ENCODE data around the gene YAP1.

YAP1 gene

DNA sequence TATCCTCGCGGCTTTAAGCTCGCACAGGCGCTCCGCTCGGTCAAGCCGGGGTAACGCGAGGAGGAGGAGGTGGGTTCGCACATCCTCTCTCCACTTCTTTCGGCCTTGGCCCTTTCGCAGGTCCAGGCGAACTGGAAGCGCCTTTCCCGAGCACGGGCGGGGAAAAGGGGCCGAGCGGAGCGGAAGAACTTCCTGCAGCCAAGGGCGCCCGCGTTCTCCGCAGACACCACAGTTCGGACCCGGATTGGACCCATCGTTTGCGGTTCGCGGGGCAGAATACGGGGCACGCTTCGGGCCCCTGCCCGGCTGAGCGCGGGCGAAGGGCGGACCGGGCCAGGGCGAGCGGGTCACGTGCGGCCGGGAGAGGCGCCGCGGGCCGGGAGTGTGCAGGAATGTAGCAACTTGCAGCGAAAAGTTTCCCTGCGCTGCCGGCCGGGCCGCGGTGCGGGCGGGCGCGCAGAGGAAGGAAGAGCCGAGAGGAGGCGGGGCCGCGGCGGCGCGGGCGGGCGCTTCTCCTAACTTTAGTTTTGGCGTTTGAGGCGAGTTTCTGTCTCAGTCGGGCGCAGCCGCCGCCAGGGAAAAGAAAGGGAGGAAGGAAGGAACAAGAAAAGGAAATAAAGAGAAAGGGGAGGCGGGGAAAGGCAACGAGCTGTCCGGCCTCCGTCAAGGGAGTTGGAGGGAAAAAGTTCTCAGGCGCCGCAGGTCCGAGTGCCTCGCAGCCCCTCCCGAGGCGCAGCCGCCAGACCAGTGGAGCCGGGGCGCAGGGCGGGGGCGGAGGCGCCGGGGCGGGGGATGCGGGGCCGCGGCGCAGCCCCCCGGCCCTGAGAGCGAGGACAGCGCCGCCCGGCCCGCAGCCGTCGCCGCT, at the start of gene YAP1:
Gene YAP1 (plus strand): TSS at position 552 of the 865 bp plus-strand sequence. CDS start 402 bp downstream, outside the sequence.
- peak; percentile 4 to 42 for DNase-seq (ENCODE audit: low read depth in 2 of 2)

DNA sequence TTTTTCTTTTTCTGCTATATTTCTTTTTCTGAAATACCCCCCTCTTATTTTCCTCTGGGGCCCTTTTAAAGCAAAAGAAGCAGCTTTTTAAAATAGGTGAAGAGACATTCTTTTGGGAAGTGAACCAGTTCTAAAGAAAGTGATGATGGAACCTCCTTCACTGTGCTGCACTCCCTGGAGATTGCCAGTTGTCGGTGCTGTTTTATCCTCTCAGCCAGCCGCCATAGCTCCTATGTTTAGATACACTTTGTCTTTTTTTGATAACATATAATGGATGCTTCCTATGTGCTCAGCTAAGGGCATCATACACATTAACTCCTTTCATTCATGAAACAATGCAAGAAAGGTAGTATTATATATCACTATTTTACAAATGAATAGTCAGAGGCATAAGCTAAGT, 49.0 kb upstream of the YAP1 start:
- no peak for DNase-seq (ENCODE audit: low read depth in 2 of 2)

DNA sequence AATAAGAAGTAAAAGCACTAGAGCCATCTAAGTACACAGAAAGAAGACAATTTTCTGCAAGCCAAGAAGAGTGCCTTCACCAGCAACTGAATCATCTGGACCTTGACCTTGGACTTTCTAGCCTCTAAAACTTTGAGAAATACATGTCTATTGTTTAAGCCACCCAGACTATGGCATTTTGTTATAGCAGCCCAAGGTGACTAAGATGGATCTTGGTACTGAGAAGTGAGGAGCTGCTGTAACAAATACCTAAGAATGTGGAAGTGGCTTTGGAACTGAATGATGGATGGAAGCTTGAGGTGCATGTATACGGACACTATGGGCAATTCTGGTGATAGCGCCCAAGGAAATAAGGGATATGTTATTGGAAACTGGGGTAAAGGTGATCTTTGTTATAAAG, 48.1 kb upstream of the YAP1 start:
- DNase-seq (ENCODE audit: low read depth in 2 of 2), result no peak

DNA sequence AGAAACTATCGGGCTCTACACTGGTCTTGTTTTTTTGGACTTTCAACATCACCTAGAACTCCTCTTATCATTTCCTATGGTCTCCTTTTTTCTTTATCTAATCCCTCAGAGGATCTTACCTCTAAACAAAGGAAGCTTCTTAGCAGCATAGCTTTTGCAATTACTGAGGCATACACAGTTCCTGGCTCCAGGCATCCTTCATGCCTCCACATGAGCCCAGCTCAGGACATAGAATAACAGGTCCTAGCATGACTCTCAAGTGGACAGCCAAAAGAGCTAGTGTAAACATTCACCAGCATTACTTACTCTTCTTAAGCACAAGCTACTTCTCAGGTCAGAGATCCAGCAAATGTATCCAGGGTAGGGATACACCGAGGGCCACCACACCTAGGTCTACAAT, 45.9 kb upstream of the YAP1 start:
- no peak for DNase-seq (ENCODE audit: low read depth in 2 of 2)

DNA sequence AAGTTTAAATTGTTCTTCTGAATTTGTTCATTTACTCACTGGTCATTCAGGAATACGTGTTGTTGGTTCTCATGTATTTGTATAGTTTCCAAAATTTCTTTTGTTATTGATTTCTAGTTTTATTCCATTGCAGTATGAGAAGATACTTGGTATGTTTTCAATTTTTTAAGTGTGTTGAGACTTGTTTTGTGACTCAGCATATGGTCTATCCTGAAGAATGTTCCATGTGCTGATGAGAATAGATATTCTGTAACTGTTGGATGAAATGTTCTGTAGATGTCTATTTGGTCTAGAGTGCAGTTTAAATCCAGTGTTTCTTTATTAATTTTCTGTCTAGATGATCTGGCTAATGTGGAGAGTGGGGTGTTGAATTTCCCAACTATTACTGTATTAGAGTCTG, 39.5 kb upstream of the YAP1 start:
- no peak for DNase-seq (ENCODE audit: low read depth in 2 of 2)

DNA sequence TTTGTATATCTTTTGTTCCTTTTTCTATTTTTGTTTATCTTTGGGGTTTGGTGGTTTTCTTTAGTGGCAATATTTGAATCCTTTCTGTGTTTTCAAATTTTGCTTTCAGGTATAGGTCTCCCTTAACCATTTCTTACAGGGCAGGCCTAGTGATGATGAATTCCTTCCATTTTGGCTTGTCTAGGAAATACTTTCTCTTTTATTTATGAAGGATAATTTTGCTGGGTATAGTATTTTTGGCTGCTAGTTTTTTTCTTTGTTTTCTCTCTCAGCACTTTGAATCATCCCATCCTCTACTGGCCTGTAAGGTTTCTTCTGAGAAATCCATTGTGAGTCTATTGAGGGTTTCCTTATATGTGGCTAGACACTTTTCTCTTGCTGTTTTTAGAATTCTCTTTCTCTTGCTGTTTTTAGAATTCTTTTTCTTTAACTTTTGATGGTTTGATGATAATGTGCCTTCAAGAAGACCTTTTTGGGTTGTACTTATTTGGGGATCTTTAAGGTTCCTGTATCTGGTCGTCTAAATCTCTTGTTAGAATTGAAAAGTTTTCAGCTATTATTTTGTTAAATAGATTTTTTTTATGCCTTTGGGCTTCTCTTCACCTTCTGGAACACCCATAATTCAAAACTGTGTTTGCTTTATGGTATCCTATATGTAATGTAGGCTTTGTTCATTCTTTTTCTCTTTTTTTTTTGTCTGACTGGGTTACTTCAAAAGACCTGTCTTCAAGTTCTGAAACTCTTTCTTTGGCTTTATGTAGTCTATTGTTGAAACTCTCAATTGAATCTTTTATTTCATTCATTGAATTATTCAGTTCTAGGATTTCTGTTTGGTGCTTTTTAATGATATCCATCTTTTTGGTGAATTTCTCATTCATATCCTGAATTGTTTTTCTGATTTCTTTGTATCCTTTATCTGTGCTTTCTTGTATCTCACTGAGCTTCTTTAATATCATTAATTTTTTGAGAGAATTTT, 38.5 kb upstream of the YAP1 start:
- no peak for DNase-seq (ENCODE audit: low read depth in 2 of 2)

DNA sequence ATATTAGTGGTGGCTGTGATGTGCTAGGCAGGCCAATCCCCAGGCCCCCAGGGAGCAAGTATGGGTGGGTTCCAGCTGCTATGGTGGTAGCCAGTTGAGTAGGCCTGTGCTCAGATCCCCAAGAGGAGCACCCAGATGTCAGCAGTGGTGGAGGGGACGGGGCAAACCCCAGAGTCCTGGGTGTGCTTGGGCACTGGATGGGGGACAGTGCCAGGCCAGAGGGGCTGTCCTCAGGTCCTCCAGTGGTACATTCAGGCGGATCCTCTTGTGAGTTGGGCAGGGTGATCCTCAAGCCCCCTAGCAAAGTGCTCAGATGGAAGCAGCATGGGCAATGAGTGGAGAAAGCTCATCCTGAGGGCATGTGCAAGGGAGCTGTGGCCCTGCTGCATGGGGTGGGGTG, 37.0 kb upstream of the YAP1 start:
- DNase-seq (ENCODE audit: low read depth in 2 of 2), result no peak

DNA sequence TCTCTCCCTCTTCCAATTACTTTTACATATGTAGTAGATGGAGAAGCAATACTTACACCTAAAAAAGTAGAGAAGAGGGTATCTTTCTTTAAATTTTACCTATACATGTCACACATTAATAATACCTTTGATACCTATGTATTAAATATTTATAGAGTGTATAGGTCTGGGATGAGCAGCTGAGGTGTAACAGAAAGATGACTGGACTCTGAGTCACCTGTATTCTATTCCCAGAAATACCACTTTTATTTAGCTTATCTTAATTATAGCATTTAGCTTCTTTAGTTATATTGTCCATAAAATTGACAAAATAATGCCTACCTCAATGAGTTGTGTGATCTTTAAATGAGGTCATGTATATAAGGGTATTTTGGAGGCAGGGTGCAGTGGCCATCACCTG, 30.6 kb upstream of the YAP1 start:
- DNase-seq (ENCODE audit: low read depth in 2 of 2), result no peak

DNA sequence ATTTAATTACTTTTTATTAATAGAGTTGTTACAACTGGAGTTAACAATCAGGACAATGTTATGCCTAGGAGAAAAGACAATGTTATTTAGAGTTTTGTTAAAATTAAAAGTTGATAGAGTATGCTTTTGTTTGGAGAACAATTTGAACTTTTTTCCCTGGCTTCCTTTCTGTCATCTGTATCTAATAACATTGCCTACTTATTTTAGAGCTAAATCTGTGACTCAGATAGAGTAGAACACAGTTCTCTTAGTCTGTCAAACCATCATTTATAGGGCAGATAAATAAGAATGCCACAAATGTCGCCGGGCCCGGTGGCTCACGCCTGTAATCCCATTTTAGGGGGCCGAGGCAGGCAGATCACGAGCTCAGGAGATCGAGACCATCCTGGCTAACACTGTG, 28.9 kb upstream of the YAP1 start:
- no peak for DNase-seq (ENCODE audit: low read depth in 2 of 2)

DNA sequence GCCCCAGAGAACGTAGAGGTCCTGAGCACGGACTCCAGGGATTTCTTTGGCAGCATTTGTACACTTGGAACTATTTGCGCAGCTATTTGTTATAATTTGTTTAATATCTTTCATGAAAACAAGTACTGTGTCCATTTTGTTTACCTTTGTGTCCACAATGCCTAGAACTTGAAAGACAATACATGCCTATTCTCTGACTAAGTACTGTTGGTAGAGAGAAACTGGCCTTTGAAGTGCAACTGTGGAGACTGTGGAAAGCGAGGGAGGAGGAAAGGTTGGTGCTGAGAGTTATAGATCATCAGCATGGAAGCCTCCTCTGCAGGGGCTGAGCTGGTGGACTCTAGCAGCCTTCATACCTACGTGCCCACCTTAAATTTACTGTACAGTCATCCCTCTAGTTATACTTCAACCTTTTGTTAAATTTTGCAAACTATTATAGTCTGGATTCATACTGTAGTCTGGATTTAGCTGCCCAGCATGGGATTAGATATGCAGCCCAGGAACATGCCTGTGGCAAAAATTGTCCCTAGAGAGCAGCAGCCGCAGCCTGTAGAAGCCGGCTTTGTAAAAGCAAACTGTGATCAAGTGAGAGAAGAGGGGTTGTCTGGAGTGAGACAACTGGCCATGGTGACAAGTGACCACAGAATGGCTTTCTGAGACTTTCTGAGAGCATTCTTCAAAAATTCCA, 24.2 kb upstream of the YAP1 start:
- DNase-seq (ENCODE audit: low read depth in 2 of 2), result no peak

DNA sequence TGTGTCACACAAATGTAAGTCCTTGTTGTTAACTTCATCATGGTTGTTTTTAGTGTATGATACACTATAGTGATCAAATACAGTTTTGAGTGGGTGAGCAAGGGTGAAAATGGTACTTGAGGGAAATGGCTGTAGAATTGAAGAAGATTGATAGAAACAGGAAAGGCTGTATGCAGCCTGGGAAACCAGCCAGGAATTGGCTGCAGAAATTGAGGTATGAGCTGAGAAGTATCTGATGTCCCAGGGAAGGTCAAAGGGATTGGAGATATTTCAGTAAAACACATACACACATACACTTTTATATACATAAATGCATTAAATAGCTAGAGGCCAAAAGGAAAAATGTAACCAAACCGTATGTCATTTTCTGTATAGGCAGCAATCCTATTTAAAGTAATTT, 13.1 kb upstream of the YAP1 start:
- DNase-seq (ENCODE audit: low read depth in 2 of 2), result no peak

DNA sequence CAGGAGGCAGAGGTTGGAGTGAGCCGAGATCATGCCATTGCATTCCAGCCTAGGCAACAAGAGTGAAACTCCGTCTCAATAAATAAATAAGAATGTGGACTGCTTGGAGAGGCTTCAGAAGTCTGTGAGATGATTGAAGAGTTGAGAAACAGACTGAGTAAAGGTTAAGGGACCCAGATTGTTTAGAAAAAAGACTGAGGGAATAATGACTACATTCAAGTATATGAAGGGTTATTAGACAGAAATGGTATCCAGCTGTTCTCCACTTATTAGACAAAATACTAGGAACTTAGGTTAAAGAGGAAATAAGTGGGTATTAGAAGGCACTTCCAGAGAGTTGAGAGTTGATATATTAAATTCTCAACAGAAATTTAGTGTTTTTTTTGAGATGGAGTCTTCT, 10.5 kb upstream of the YAP1 start:
- DNase-seq (ENCODE audit: low read depth in 2 of 2), result no peak

DNA sequence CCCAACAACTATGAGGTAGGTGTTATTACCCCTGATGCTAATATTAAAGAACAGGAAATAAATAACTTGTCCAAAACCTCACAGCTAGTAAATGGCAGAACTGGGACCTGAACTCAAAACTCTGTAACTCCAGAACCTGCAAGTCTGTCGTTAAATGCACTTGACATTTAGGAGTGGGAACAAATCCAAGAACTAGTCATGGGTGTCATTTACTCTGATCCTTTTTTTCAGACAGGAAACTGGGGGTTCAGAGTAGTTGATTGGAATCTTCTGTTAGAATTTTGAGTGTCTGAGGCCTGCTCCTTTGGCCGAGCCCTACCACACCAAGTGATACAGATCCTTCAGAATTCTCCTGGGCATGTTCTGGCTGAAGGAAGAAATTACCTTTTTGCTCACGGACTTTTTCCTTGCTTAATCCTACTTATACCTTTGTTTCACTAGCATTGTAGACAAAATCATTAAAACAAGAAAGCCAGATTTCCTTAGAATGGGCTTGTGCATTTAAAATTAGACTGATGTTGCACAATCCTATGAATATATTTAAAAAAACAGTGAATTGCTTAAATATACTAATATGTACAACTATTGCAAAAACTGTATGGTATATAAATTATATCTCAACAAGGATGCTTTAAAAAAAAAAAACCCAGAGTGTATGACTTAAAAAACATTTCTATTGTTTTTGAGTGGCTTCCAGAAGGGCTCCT, 1.4 kb upstream of the YAP1 start:
- DNase-seq (ENCODE audit: low read depth in 2 of 2), result no peak

DNA sequence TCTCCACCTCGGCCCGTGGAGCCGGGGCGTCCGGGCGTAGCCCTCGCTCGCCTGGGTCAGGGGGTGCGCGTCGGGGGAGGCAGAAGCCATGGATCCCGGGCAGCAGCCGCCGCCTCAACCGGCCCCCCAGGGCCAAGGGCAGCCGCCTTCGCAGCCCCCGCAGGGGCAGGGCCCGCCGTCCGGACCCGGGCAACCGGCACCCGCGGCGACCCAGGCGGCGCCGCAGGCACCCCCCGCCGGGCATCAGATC, 439 bp downstream of the YAP1 start:
- no peak for DNase-seq (ENCODE audit: low read depth in 2 of 2)

DNA sequence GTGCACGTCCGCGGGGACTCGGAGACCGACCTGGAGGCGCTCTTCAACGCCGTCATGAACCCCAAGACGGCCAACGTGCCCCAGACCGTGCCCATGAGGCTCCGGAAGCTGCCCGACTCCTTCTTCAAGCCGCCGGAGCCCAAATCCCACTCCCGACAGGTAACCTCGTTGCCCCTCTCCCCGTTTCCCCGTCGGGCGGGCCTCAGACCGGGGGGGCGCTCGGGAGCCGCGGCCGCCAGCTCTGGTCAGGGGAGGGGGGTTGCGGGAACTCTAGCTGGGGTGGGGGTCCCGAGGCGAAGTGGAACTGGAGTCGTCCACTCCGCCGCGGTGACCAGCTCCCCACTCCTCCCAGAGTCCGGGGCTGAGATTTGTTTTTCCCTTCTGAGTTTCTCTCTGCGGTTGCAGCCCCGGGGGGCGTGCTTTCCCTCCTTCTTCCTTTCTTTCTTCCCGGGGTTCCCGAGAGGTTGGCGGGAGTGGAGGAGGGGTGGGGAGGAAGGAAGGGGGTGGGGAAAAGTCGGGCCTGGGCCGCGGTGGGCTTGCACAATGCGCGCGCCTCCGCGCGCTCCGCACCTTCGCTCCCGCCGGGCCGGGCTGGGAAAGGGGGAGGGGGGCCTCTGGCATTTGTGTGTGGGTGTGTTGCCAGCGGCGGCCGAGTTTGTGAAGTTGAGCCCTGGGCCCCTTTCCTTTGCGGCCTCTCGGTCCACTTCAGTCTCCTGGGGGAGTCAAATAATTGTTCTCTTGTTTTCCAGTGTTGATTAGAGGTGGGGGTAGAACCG, 952 bp downstream of the YAP1 start:
- DNase-seq (ENCODE audit: low read depth in 2 of 2), result no peak

DNA sequence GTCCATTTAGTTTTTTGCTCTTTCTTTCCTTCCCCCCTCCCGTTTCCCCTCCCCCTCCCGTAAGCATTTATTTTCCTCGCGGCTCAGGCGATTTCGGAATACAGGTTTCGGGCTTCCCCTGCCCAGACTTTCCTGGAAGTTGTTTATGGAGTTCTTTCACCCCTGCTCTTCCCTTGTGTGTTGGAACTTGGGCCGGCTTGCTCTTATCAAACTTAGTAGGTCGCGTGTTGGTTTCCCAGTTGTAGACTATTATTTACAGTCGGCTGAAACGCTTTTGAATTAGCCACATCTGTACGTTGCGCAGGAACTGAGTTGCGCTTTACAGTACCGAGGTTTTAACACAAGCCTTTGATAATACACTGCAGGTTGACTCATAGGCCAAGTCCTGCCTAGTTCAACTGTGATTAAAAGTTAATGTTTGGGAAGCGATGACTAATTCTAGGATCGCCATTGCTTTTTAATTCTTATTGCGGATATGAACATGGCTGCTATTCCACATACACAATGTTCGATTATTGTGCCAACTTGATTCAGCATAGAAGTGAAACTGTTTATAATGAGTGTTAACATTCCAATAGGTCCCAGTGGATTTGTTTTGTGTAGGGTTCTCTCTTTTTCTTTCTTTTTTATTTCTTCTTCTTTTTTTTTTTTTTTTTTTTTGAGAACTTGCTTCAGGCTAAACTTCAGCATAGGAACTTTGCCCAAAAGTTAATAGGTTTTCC, 1.7 kb downstream of the YAP1 start:
- no peak for DNase-seq (ENCODE audit: low read depth in 2 of 2)

DNA sequence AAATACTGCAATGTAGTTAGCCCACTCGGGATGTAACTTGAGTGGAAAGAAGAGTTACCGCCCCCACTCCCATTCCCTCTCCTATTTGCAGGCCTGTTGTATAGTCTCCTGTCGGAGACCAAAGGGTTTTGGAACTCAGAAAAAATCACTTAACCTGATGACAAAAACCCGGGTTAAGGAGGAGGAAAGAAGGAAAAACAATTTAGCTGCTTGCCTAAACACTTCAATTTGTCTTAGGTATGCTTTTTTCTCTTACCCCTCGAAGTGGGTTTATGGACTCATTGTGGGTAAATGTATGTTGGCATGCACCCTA, 2.2 kb downstream of the YAP1 start:
- no peak for DNase-seq (ENCODE audit: low read depth in 2 of 2)

DNA sequence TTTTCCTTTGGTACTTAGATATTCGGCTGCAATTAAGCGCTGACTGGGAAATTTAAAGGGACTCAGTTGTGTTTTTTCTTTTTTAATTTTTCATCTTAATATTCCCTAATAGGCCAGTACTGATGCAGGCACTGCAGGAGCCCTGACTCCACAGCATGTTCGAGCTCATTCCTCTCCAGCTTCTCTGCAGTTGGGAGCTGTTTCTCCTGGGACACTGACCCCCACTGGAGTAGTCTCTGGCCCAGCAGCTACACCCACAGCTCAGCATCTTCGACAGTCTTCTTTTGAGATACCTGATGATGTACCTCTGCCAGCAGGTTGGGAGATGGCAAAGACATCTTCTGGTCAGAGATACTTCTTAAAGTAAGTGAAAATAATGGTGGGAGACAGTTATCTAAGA, 3.8 kb downstream of the YAP1 start:
- DNase-seq (ENCODE audit: low read depth in 2 of 2), result no peak

DNA sequence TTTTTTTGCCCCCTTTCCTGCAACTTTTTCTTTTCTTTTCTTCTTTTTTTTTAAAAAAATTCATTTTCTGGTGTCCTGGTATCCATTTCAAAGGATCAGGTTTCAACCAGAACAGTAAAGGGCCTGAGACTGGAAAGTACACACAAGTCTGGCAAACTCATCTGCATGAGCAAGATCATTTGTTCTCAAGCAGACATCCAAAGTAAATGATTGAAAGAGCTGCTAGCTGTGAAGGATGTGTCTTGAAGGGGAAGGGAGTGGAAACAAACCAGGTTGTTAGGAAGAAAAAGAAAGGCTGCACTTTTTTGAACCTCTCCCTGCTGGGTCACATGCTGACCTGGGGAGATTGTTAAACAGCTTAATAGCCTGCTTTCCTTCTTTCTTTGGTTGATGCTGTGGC, 5.3 kb downstream of the YAP1 start:
- no peak for DNase-seq (ENCODE audit: low read depth in 2 of 2)

DNA sequence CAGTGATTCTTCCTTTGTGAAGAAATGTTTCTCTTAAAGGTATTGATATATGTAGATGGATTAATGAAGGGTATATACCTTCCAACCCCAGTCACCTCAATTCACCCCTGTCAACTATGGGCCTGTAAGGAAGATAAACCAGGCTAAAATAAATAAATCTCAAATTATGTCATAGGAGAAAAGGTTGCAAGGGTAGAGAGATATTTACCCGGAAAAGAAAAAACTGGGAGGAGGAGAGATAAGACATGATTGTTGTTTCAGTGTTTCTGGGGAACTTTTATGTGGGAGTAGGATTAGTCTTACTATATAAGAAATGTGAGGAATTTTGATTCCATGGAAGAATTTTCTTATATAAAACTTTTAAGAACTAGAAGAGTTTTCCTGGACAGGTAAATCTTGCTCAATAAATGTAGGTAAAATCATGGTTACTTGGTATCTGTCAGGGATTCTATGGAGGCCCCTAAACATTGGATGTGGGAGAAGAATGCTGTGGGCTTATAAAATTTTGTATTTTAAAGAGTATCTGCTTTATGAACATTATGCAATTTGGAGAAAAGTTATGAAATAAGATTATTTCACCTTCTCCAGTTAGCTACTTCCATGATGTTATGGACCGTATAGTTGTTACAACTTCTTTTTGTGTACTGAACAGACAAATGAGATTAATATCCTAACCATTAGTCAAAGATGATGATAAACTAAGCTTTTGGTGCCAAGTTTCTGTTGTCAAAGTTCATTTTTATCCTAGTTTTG, 6.4 kb downstream of the YAP1 start:
- no peak for DNase-seq (ENCODE audit: low read depth in 2 of 2)

Data from stimulated activated CD4-positive, alpha-beta T cell treated with anti-CD3 and anti-CD28 coated beads, Interleukin-1b, Interleukin-23, amount 100 ng/mL, for 1 hour (primary cell).